SK-N-SH treated with all-trans-retinoic acid at 6 μM for 48 hours (cell line): ENCODE measurements around the gene GYG1.

Experiments used
- ARNTL ChIP-seq: fragments of 450-650 bp; formaldehyde crosslinking; IDR thresholded peaks from 2 replicates; pipeline ENCODE4 v1.5.0; 2020; ENCODE audit warnings: low read depth, mild to moderate bottlenecking, moderate library complexity, borderline replicate concordance
- BACH2 ChIP-seq: fragments of 250-450 bp; sonication (Bioruptor Pico); IDR thresholded peaks from 2 replicates; pipeline ENCODE4 v1.9.0; 2021; ENCODE audit warnings: mild to moderate bottlenecking, borderline replicate concordance
- CSDC2 ChIP-seq: fragments of 250-450 bp; sonication (Bioruptor Pico); IDR thresholded peaks from 2 replicates; pipeline ENCODE4 v1.5.0; 2020; ENCODE audit warnings: mild to moderate bottlenecking, moderate library complexity
- ESRRG ChIP-seq: fragments of 250-450 bp; sonication (Bioruptor Pico); IDR thresholded peaks from 2 replicates; pipeline ENCODE4 v1.6.1; 2021; ENCODE audit warnings: mild to moderate bottlenecking
- ISL1 ChIP-seq: fragments of 250-450 bp; sonication (Bioruptor Pico); IDR thresholded peaks from 2 replicates; pipeline ENCODE4 v2.1.2; 2022; ENCODE audit warnings: mild to moderate bottlenecking, moderate library complexity
- OSR1 ChIP-seq: fragments of 250-450 bp; sonication (Bioruptor Pico); IDR thresholded peaks from 2 replicates; pipeline ENCODE4 v1.8.0; 2022; ENCODE audit warnings: moderate library complexity, mild to moderate bottlenecking, inconsistent platforms
- RARB ChIP-seq: fragments of 250-450 bp; sonication (Bioruptor Pico); IDR thresholded peaks from 2 replicates; pipeline ENCODE4 v1.8.0; 2021; ENCODE audit warnings: mild to moderate bottlenecking, moderate library complexity
- ZC3H10 ChIP-seq: fragments of 250-450 bp; sonication (Bioruptor Pico); IDR thresholded peaks from 2 replicates; pipeline ENCODE4 v1.5.1; 2021; ENCODE audit warnings: mild to moderate bottlenecking, moderate library complexity
- ZFP3 ChIP-seq: fragments of 250-450 bp; sonication (Bioruptor Pico); IDR thresholded peaks from 2 replicates; pipeline ENCODE4 v1.5.0; 2020; ENCODE audit warnings: mild to moderate bottlenecking, moderate library complexity
- ZFP30 ChIP-seq: fragments of 450-650 bp; formaldehyde crosslinking; IDR thresholded peaks from 2 replicates; pipeline ENCODE4 v1.5.0; 2022; ENCODE audit warnings: mild to moderate bottlenecking, moderate library complexity
- ZNF8 ChIP-seq: fragments of 450-650 bp; formaldehyde crosslinking; IDR thresholded peaks from 2 replicates; pipeline ENCODE4 v1.5.0; 2020; ENCODE audit warnings: mild to moderate bottlenecking, moderate library complexity
- TF ChIP-seq, protein P1 (sequence below): fragments of 250-450 bp; sonication (Bioruptor Pico); IDR thresholded peaks from 2 replicates; pipeline ENCODE4 v1.5.1; 2020; ENCODE audit warnings: low read depth, mild to moderate bottlenecking, moderate library complexity

GRCh38 chr3:149044339-149045083 is 53.2 kb downstream of the GYG1 start:
- TF ChIP-seq ARNTL (CRISPR knock-in tag) (no peak), CSDC2 (CRISPR knock-in tag) (no peak), ZNF8 (no peak), OSR1 (CRISPR knock-in tag) (no peak), BACH2 (CRISPR knock-in tag) (no peak), ZFP3 (CRISPR knock-in tag) (no peak), ZFP30 (CRISPR knock-in tag) (no peak), RARB (CRISPR knock-in tag) (no peak), ZC3H10 (CRISPR knock-in tag) (no peak), ISL1 (CRISPR knock-in tag) (no peak), ESRRG (CRISPR knock-in tag) (no peak)
- TF ChIP-seq, protein P1, sequence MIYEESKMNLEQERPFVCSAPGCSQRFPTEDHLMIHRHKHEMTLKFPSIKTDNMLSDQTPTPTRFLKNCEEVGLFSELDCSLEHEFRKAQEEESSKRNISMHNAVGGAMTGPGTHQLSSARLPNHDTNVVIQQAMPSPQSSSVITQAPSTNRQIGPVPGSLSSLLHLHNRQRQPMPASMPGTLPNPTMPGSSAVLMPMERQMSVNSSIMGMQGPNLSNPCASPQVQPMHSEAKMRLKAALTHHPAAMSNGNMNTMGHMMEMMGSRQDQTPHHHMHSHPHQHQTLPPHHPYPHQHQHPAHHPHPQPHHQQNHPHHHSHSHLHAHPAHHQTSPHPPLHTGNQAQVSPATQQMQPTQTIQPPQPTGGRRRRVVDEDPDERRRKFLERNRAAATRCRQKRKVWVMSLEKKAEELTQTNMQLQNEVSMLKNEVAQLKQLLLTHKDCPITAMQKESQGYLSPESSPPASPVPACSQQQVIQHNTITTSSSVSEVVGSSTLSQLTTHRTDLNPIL (CRISPR knock-in tag), result no peak
